Activated CD8-positive, alpha-beta memory T cell treated with anti-CD3 and anti-CD28 coated beads, Interleukin-2, amount 50 U/mL, for 1 hour (primary cell): ENCODE measurements around the gene SLC9A1.

Source experiments
- DNase-seq: peaks from one replicate; pipeline ENCODE4 v3.0.0-alpha.2; 2020; ENCODE audit errors: extremely low read depth

SLC9A1 gene

GRCh38 chr1:27070390-27071048 is 84.4 kb downstream of the SLC9A1 start:
- DNase-seq, result no peak

DNA sequence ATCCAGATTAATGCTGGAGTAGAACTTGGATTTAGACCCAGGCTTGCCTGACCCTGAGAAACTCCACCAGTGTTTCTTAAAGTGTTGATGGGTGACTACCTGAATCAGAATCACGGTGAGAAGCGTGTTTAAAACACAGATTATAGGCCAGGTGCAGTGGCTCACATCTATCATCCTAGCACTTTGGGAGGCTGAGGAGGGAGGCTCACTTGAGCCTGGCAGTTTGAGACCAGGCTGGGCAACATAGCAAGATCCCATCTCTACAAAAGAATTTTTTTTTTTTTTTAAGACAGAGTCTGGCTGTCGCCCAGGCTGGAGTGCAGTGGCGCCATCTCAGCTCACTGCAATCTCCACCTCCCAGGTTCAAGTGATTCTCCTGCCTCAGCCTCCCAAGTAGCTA is 86.0 kb downstream of the SLC9A1 start:
- DNase-seq, result no peak

DNA sequence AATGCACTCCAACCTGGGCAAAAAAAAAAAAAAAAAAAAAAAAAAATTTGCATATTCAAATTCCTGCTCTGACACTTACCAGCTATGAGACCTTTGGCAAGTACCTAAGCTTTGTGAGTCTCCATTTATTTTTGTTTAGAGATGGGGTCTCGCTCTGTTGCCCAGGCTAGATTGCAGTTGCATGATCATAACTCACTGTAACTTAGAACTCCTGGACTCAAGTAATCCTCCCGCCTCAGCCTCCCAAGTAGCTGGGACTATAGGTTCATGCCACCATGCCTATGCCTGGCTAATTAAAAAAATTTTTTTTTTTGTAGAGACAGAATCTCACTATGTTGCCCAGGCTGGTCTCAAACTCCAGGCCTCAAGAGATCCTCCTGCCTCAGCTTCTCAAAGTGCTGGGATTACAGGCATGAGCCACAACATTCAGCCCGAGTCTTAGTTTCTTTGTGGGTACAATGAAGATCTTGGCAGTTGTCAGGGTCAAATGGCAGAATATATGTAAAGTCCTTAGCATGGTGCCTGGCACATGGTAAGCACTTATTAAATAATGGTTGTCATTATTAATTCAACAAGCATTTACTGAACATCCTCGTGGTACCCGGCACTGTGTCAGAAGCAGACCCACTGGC is 88.8 kb downstream of the SLC9A1 start:
- DNase-seq, result no peak

DNA sequence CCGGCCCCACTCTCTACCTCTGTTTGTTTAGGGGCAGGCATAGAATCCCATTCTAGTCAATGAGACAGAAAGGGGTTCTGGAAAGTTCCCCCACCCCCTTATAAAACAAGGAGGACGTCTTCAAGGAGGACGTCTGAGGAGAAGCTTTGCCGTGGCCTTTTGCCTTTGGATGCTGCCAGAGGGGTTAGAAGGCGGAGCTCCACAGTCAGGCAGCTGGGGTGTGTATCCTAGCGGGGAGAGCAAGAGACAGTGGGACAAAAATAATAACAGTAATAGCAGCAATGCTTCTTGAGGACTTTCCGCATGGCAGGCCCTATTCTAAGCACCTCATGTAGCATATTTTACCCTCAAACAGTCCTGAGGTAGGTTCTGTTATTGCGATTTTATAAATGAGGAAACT is 94.0 kb downstream of the SLC9A1 start:
- DNase-seq, result no peak

- DNase-seq, result no peak
These were observed 95.8 kb downstream of the SLC9A1 start for GRCh38 chr1:27058966-27059669.

DNA sequence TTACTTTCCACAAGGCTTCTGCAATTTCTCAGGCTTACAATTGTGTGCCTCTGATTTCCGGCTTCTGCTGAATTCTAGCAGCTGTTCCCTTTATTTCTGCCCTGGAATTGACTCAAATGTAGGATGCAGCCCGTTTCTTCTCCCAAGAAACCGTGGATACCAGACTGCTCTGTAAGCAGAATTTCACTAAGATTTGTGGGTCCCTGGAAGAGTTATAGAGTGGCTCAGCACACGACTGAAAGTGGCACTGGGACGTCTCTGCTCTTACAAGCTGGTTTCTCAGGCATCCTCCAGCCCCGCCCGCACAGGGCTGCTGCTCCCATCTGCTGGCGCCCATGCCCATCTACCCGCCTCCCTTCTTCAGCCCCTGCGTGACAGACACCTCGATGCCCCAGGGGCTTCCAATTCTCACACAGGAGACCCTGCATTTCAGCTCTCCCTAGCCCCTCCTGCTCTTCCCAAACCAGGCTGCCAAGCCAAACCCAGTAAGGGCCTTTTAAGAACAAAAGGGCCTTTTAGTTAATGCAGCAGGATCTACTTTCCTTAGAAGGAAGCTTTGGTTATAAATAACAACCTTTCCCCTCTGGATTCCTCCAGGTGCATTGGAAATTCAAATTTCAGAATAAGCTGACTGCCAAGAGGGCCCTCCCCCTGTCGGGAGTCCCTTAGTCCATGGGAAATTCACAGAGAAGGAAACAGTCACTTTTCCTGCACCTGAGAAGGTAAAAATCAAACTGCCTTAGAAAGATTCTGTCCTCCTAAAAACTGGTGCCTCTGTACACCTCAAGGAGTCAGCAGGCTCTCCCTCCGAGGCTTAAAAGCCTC is 96.9 kb downstream of the SLC9A1 start:
- DNase-seq, result no peak

- DNase-seq, result no peak
These were observed 97.5 kb downstream of the SLC9A1 start for GRCh38 chr1:27057389-27057788.

- DNase-seq, result no peak
These were observed 100.8 kb downstream of the SLC9A1 start for GRCh38 chr1:27053977-27054753.

- no peak for DNase-seq
These were observed 102.4 kb downstream of the SLC9A1 start for GRCh38 chr1:27052527-27052926.

DNA sequence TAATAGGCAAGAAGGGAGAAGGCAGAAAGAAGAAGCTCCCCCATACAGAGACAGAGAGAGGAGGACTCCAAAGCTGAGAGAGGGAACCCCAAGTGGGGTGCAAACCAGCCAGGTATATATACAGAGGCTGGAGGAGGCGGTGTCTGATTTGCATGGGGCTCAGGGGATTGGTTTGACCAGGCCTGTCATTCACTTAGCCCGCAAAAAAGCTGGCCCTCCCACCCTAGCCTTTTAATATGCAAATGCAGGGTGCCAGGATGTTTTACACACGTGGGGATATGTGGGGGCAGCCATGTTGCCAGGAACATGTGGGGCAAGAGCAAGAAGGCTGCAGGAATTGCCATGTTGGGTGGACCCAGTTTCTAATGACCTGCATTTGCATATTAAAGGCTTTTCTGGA is 105.3 kb downstream of the SLC9A1 start:
- DNase-seq, result no peak

DNA sequence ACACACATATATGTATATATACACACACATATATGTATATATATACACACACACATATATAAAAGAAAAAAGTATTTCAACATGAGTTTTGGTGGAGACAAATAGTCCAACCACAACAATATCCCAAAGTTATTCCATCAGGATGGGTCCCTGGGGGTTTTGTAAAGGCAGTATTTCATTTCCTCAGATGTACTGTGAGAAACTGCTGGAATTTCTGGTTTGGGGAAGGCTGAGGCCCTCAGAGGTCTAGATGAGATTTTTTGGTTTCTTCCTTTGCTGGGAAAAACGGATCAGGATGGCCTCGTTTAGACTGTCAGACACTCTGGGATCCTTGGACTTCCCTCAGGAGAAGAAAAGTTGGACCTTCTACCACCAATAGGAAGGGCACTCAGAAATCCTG is 105.8 kb downstream of the SLC9A1 start:
- no peak for DNase-seq
